Activated CD4-positive, alpha-beta T cell treated with anti-CD3 and anti-CD28 coated beads, Interleukin-2, amount 50 U/mL, for 4 hours (primary cell): ENCODE results near the gene LIG1.
A peak's percentile ranks its signal among the peaks of the same experiment; 100 is the strongest.

ENCODE experiments used
- DNase-seq, 2 experiments: peaks; one replicate each; pipeline ENCODE4 v3.0.0-alpha.2; 2020

Gene LIG1

GRCh38 chr19:48181505-48181904, 11.4 kb upstream of the LIG1 start:
- DNase-seq, result no peak

GRCh38 chr19:48176226-48176625, 6.1 kb upstream of the LIG1 start:
- DNase-seq, result no peak

- DNase-seq, result no peak
These were observed 5.4 kb upstream of the LIG1 start for GRCh38 chr19:48175578-48175977.

DNA sequence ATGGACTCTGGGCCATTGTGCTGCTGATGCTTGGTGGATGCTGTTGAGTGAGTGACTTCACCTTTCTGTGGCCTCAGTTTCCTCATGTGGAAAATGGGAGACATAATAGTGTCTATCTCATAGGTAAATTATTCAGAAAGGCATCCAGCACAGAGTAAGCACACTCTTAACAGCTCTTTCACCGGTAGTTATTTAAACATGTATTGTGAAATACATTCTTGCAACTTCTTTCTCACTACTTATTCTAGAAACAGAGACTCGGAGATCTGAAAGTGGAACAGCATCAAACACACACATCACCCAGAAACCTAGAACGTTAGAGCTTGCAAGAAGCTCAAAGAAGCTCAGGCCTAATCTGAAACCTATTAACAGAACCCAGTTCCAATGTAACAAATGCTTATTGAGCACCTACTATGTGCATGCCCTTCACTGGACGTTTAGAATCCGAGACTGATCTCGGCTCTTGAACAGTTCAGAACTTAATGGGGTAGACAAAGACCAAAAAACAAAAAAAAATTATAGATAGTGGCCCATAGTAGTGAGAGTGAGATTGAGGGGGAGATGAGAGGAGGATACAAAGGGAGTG, 4.4 kb upstream of the LIG1 start:
- DNase-seq, result no peak

- no peak for DNase-seq
These were observed 1.6 kb upstream of the LIG1 start for GRCh38 chr19:48171710-48172109.

GRCh38 chr19:48170817-48171347, 738 bp upstream of the LIG1 start:
- DNase-seq, result no peak

DNA sequence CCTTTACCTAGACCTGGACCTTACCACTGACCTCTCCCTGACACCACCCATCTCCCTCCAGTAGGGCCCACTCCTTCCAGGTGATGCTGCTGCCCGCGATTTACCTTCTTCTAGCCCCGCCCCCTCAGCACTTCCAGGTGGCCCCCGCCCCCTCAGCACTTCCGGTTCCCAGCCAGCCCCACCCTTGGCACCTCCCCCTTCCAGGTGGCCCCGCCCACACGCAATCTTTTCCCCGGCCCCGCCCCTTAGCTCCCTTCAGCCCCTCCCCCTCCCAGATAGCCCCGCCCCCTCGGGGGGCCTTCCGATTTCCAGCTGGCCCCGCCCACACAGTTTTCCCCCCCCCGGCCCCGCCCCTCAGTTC, 586 bp downstream of the LIG1 start:
- DNase-seq, result peak; percentile 93 to 94

DNA sequence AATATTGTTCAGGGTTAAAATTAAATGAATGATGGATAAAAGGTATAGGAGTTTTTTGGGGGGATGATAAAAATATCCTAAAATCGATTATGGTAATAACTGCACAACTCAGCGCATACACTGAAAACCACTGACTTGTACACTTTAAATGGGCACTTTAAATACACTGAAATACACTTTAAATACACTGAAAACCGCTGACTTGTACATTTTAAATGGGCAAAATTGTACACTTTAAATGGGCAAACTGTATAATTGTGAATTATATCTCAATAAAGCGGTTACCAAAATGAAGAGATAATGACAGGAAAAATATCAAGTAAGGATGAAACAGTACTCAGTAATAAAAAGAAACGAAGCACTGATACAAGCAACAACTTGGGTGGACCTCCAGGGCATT, 1.5 kb downstream of the LIG1 start:
- no peak for DNase-seq

DNA sequence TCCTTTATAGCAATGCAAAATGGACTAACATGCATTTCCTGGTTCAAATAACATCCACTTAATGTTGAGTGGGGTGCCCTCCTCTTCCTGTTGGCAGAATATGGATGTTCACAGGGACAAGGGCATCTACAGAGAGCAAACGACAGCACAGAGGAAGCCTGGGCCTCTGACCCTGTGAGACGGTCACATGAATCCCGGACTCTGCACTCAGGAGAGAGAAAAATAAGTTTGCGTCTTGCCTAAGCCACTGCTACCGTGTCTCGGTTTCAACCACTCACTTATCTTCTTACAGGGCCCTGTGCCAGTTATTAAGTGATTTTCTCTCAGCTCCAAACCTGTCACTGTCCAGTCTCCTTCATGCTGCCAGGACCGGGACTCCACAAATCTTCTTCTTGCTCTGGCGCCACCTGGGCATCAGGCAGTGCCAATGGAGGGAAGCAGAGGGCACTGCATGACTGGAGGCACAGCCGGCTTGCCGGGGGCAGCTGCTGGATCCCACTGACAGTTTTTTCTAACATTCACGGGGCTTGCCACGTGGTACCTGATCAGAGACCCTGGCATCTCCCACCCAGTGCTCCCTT, 11.8 kb downstream of the LIG1 start:
- DNase-seq, result no peak

GRCh38 chr19:48154003-48154402, 16.1 kb downstream of the LIG1 start:
- DNase-seq, result no peak

DNA sequence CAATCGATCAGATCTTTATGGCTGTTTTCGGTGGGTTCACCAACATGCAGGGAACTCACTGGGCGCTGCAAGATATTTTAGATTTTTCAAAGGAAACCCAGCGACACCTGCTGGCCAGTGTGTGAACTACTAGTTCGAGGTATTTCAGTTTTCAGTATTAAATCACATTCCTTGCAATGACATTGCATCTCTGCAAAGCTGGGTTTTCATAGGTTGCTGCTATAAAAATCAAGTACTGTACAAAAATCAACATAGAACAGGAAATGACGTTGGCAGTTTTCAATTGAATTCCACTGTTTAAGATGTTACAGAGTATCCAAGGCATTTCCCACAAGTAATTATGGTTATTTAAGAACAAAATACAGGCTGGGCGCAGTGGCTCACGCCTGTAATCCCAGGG, 17.6 kb downstream of the LIG1 start:
- peak; percentile 64 to 66 for DNase-seq

GRCh38 chr19:48149430-48149829, 20.7 kb downstream of the LIG1 start:
- DNase-seq, result no peak

- DNase-seq, result no peak
These were observed 21.6 kb downstream of the LIG1 start for GRCh38 chr19:48148576-48148975.

DNA sequence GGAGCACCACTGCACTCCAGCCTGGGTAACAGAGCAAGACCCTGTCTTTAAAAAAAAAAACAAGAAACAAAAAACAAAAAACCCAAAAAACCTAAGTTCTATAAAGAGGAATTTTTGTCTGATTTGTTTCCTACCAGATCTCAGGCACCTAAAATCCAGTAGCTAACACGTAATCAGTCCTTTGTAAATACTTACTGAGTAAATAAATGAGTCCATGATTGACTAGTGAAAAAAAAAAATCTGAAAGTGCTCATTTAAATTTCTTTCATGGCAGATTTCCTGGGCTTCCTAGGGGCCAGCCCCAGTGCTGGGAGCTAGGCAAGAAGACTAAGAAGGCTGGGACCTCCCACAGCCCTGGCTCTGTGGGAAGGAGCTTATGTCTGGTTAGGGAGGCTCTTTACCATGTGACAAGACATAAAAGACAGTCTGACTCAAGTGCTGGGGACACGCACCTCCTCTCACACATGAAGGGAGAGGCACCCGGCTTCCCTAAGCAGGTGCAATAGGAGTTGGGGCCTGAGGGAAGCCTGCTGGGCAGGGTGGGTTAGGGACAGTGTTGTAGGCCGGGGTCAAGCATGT, 22.5 kb downstream of the LIG1 start:
- DNase-seq, result no peak

- no peak for DNase-seq
These were observed 31.1 kb downstream of the LIG1 start for GRCh38 chr19:48139053-48139452.

DNA sequence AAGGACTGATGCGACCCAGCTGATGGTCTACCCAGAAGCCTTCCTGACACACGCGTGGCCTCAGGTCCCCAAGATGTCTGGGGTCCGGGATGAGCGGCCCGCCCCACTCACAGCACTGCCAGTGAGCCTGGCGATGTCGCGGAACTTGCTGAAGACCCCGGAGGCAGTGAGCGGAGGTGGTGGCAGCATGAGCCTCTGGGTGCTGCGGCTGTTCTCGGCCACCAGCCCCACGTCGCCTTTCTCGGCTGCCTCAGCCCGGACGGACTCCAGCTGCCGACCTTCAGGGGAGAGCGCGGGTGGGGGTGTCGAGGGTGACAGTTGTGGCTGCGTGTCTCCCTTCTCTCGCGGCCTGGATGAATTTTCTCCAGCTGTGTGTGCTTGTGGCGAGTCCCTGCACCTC, 32.7 kb downstream of the LIG1 start:
- no peak for DNase-seq

DNA sequence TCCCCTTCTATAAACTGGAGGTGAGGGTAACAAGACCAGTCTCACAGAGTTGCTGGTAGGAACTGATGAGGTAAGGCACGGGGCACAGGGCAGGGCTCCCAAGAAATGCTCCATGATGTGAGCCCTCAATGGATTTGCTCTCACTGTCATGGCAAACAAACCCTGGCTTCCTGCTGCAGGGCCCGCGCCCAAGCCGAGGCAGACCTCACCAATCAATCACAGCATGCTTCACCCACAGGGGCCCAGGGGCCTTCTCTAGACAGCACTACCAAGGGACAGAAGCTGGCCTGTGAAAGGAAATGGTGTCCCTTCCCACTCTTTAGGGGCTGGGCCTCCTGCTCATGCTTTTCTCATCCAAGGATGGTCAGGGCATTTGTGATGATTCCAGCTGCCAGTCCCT, 33.6 kb downstream of the LIG1 start:
- no peak for DNase-seq

DNA sequence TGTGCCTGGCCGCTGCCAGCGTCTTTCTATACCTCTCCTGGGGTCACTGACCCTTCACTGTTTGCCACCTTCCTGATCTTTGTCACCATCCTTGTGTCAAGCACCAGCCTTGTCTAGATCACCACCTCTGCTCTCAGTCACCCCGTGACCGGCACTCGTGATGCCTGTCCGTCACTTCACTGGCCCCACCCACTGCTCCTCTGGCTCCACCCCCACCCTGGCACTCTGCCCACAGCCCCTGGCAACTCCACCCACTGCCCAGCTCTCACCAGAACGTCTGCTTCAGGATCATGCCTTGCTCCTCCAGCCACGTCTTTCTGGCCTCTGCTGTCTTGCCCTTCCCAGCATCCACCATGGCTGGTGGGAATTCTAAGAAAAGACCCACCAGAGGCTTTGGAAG, 34.7 kb downstream of the LIG1 start:
- no peak for DNase-seq

- no peak for DNase-seq
These were observed 37.0 kb downstream of the LIG1 start for GRCh38 chr19:48133094-48133493.

DNA sequence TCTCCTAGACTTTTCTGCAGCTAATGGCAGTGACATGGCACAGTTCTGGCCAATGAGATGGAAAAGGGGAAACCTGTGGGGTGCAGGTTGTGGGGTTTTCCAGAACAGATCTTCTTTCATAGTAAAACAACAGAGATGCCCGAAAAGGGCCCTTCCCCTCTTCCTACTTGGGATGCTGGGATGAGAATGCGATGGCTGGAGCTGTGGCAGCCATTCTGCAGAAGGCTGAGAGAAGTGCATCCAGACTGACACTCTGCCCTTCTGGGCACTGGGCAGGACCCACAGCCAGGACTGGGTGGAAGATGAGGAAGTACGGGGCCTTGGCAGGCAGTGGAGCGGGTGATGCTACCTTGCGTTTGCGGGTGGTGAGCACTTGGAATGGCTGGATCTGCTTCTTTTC, 42.6 kb downstream of the LIG1 start:
- no peak for DNase-seq

DNA sequence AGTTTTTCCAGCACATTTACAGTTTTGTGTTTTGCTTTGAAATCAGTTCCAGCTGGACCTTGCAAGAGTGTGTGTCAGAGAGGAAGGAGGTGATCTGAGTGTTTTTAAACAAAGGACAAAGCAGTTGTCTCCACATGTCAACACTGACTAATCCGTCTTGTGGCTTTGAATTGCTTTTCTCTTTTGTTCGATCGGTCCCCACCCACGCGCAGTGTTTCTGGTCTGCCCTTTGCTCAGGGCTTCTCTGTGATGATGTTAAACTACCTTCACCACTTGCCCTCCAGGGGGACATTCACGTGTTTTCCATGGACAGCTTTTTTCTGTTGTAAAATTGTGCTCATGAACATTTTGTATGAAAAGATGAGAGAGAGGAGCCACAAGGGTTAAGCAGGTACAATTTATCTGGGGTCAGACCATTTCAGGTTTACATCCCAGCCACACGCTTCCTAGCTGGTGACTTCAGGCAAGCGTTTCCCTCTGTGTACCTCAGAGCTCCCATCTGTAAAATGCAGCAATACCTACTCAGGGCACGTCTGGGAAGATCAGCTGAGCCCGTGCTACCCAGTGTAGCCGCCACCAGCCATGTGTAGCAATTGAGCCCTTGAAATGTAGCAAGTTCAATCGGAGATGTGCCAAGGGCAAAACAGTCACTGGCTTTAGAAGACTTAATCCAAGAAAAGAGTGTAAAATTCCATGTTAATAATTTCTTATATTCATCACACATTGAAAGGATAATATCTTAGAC, 46.1 kb downstream of the LIG1 start:
- DNase-seq, result no peak

DNA sequence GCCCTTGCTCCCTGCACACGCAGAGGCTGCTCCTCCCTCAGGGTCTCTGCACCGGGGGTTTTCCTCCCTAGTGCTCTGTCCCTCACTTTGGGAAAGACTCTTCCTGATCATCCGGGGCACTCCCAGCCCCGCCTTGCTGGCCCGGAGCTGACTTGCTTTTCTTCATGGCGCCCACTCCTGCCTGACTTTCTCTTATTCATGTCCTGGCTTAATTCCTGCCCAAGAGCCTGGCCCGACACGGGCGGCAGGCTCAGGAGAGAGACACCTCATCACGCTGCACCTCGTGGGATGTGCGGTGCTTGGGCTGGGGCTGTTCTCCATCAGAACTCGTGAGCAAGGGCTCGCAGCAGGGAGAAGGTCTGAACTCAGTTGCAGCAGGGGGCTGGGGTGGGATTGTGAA, 47.7 kb downstream of the LIG1 start:
- DNase-seq, result no peak

DNA sequence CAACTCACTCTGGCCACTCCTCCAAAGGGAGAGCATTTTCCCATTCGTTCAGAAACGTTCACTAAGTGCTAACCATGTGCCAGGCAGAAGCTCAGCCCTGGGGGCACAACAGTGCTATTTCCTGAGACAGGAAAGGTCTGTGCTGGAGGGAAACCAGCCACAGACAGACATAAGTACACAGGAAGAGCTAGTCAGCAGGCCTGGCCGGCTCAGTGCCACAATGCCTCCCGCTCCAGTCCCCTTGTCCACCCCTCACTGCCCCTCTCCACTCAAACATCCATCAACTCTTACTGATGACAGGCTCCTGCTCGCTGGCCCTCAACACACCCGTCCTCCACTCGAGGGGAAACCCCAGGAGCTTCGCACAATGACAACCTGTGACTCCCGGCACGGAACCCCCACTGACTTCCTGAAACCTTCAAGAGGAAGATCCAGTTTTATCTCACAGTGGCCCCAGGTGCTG, 48.2 kb downstream of the LIG1 start:
- no peak for DNase-seq

- no peak for DNase-seq
These were observed 49.1 kb downstream of the LIG1 start for GRCh38 chr19:48121066-48121465.
